T-helper 2 cell treated with Interferon-gamma antibody and Interleukin-4, amounts not matched to agents 100 ng/mL and 5 ng/mL, for 36 hours (primary cell): ENCODE data around the gene THUMPD2. TPM values are rescaled to one million over a fixed set of nuclear protein-coding genes. Genes with fewer than 3 reads are reported as not detected.
"Not testable (repeated sequence)": the region's sequence is repeated elsewhere in the genome, so short reads cannot be mapped to it uniquely, and the experiment has no call there.

ENCODE experiments used
- intact Hi-C: fragments of 100-400 bp; cut with micrococcal nuclease; formaldehyde crosslinking; loops from one replicate; pipeline ENCODE4 v1.15.1; 2023
- total RNA-seq: library from RNA; stranded (reverse); gene quantifications from 2 replicates; pipeline ENCODE4 v1.2.3, GENCODE V29; 2022

The THUMPD2 gene
- total RNA-seq, 1 donor from 2014 or later, result 14.0 TPM

GRCh38 chr2:39757156-39757555 lies 21.9 kb downstream of the THUMPD2 start:
- intact Hi-C loops, result no loop called here

- intact Hi-C loops, result no loop called here
Observed at GRCh38 chr2:39755466-39755865, 23.6 kb downstream of the THUMPD2 start.

- intact Hi-C loops, result no loop called here
Observed at GRCh38 chr2:39743269-39743776, 35.7 kb downstream of the THUMPD2 start.

- intact Hi-C loops, result no loop called here
Observed at GRCh38 chr2:39741871-39742270, 37.2 kb downstream of the THUMPD2 start.

- intact Hi-C loops, result no loop called here
Observed at GRCh38 chr2:39739386-39739785, 39.7 kb downstream of the THUMPD2 start.

- intact Hi-C loops, result no loop called here
Observed at GRCh38 chr2:39738936-39739335, 40.1 kb downstream of the THUMPD2 start.

GRCh38 chr2:39737661-39738060 lies 41.4 kb downstream of the THUMPD2 start:
- intact Hi-C loops, result no loop called here

GRCh38 chr2:39736640-39737039 lies 42.4 kb downstream of the THUMPD2 start:
- intact Hi-C loops, result no loop called here

GRCh38 chr2:39735648-39736047 lies 43.4 kb downstream of the THUMPD2 start:
- intact Hi-C loops, result no loop called here

- intact Hi-C loops, result no loop called here
Observed at GRCh38 chr2:39734445-39734844, 44.6 kb downstream of the THUMPD2 start.

- intact Hi-C loops, result no loop called here
Observed at GRCh38 chr2:39733070-39733674, 45.9 kb downstream of the THUMPD2 start.

GRCh38 chr2:39732482-39732881 lies 46.6 kb downstream of the THUMPD2 start:
- intact Hi-C loops, result no loop called here

GRCh38 chr2:39731546-39731945 lies 47.5 kb downstream of the THUMPD2 start:
- intact Hi-C loops, result no loop called here

- intact Hi-C loops, result loop anchor here (1.0 kb wide), 1 partner anchor 351 kb away; no protein-coding TSS in a partner anchor
Observed at GRCh38 chr2:39730685-39731302, 48.3 kb downstream of the THUMPD2 start.

- intact Hi-C loops, result loop anchor here (1.0 kb wide), 1 partner anchor 351 kb away; no protein-coding TSS in a partner anchor
Observed at GRCh38 chr2:39730276-39730675, 48.8 kb downstream of the THUMPD2 start.

- intact Hi-C loops, result no loop called here
Observed at GRCh38 chr2:39728941-39729351, 50.1 kb downstream of the THUMPD2 start.

- intact Hi-C loops, result not testable (repeated sequence)
Observed at GRCh38 chr2:39728085-39728484, 51.0 kb downstream of the THUMPD2 start.

GRCh38 chr2:39725401-39725800 lies 53.7 kb downstream of the THUMPD2 start:
- intact Hi-C loops, result no loop called here

- intact Hi-C loops, result no loop called here
Observed at GRCh38 chr2:39724828-39725144, 54.3 kb downstream of the THUMPD2 start.

- intact Hi-C loops, result no loop called here
Observed at GRCh38 chr2:39723946-39724827, 54.9 kb downstream of the THUMPD2 start.

GRCh38 chr2:39723497-39723896 lies 55.6 kb downstream of the THUMPD2 start:
- intact Hi-C loops, result no loop called here

GRCh38 chr2:39720970-39721369 lies 58.1 kb downstream of the THUMPD2 start:
- intact Hi-C loops, result no loop called here
